Lung microvascular endothelial cell (primary cell): ENCODE measurements around the gene CACNA2D3. TPM values are rescaled to one million over a fixed set of nuclear protein-coding genes. Genes with fewer than 3 reads are reported as not detected.

Experiments
- DNase-seq, 2 donors: peaks; one replicate each; pipeline versions ENCODE4 v3.0.0 to v3.0.0-alpha.2; 2010; ENCODE audit warnings: low read depth in 2 of 2
- total RNA-seq: library from RNA; depleted of rRNA; stranded (reverse); fragments of >200 nt; gene quantifications from 2 replicates; pipeline ENCODE4 v1.2.1, GENCODE V29; 2014

The CACNA2D3 gene
- total RNA-seq, 1 donor from 2014 or later, result not detected

- DNase-seq, result no peak
Measured at GRCh38 chr3:54168451-54168850, 46.1 kb downstream of the CACNA2D3 start.

GRCh38 chr3:54169524-54169923 is 47.2 kb downstream of the CACNA2D3 start:
- no peak for DNase-seq

DNA sequence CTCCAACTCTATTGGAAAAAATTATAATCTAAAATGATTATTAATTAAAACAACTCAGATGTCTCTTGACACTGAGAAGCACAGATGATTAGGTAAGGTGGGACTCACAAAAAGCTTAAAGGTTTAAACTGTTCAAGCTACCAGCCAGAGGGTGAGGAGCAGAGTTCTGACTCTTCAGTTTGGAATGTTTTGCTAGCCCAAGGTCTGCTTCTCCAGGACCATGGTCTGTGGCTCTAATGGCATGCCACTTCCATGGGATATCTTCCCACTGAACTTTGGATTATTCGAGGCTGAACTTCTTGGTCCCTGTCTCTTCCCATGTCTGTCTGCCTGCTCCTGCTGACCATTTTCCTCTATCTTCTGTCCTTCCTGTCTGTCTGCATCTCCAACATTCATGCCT is 49.2 kb downstream of the CACNA2D3 start:
- DNase-seq, result no peak

DNA sequence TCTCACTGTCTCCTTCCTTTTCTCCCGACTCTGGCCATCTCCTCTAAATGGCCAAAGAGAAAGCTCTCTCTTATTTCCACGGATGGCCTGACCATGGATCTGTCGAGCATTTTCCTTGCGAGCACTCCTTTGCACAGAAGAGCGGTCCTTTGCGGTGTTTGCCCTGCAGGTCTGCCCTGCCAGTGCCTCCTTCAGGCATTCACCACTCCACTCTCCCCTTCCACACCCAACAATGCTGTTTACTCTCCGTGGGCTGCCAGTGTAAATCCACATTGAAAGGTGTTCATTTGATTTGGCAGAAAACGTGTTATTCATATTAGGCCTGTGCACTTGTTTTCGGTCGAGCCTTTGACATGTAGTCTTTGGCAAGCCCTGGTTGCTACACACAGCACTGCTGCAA is 49.6 kb downstream of the CACNA2D3 start:
- no peak for DNase-seq

- DNase-seq, result no peak
Measured at GRCh38 chr3:54173371-54173770, 51.0 kb downstream of the CACNA2D3 start.

DNA sequence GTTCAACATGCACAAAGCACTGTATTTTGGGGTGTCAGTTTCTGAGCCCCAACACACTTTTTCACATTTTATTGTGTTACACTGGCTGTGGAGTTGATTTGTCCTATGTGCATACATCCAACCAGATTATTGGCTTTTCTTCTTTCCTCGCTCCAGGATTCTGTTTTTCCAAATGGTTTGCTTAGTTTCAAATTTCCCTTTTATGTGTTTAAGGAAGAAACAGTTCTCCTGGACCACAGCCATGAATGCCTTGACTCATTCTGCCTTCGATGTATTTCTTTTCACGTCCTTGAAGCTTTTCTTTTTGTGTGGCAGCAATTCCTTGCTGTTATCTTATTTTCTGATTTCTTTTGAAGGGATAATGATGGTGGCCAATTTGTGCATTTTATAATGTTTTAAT is 53.8 kb downstream of the CACNA2D3 start:
- DNase-seq, result no peak

DNA sequence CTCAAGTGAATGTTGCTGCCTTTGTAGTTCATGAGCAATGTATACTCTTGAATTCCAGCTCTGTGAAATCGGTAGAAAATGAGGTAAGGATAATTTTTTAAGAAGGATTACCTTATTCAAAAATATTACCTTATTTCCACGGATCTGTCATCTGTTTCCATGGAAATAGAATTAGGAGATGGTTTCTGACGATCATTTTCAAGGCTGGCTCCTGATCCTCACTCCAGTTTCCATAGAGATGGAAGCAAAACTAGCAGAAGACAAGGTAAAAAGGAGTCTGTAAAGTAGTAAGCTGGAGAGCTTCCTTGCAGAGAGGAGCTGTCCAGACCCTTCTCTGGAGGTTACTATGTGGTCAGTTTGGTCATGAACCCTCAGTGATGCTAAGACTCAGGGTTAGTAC is 55.5 kb downstream of the CACNA2D3 start:
- no peak for DNase-seq

DNA sequence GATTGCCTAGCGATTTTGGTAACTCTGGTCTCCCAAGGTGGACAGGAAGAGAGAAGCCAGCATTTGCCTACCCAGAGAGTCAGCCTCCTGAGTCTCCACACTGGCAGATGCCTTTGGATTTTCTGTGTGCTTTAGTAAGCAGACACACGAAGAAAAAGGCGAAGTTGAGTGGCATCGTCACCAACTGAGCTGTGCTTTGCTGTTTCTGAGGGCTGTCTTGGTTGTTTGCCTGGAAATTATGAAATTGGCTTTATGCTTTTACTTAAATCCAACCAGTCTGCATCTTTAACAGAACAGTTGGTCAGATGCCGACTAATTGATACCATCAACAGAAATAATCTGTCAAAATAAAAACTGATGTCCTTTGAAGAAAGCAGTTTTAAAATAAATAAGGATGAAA is 56.0 kb downstream of the CACNA2D3 start:
- DNase-seq, result no peak

DNA sequence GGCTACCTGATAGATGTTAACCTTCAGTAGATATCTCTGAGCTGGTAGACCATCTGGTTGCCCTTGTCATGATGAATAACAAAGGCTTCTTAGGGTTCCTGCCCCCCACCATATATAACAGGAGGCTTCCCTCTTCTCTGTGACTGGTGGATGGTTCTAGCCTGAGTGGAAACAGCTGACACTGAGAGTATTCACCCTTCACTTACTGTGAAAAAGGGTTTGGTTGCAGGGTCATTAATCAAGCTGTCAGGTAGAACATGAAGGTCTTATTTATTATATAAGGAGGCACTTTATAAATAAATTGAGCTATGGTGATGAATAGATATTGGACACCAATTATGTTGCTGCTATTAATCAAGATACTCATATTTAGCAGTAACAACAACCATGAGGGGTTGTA is 58.6 kb downstream of the CACNA2D3 start:
- no peak for DNase-seq

DNA sequence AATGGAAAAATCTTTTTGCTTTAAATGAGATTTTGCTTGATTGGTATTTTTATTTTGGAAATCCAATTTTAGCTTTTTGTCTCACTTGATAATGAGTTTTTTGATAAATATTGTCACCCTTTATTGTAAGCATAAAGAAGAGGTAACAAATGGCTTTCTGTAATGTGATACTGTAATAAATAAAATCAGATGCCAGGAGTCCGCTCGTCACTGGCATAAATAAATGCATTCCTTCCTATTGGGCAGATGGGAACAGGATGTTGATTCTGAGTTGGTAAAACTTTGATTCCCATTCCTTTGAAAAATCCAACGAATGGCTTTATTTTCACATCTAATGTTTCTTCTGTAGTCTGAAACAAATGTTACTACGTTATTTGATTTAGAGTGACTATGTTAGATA is 59.9 kb downstream of the CACNA2D3 start:
- no peak for DNase-seq

GRCh38 chr3:54185740-54186139 is 63.4 kb downstream of the CACNA2D3 start:
- DNase-seq, result no peak

DNA sequence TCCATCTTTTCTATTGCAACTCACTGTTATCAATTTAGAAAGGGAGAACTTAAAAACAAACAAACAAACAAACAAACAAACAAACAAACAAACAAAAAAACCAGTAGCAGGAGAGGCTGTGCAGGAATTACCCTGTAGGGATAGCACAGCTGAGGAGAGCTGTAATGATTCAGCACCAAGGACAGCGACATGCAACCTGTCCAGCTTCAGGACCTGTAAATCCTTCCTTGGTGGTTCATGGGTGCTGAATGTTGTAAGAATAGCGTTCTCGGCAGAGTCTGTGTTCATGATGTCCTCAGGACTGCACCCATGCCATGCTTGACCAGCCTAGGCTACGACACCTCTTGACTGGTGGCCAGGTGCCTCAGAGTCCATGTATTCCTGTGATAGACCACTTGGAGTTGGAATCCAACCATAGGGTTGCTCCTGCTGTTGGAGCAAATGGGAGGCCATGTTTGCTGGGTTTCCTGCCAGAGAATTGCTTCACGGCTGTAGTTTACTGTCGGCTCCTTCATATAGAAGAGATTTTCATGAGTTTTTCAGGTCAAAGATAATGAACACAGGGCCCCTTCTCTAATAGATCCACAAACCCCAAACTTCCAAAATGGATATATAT is 65.9 kb downstream of the CACNA2D3 start:
- peak; percentile 54 to 56 for DNase-seq

- no peak for DNase-seq
Measured at GRCh38 chr3:54191220-54191619, 68.9 kb downstream of the CACNA2D3 start.

DNA sequence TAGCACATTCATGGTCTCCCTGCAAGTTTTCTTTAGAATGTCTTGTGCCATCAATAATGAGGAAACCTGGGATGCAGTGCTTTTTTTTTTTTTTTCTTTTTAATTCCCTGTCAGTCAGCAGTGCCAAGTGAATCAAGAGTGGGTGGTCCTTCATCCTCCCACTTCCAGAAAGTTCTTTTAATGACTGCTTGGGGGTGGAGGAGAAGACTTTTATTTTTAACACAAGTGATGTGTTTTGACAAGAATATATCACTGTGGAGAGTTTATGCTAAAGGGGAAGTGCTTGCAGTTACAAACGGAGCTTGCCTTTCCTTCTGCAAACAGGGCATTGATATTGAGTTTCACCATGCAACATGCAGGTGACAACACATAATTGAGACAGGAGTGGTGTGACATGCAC is 69.7 kb downstream of the CACNA2D3 start:
- no peak for DNase-seq

GRCh38 chr3:54193093-54193492 is 70.7 kb downstream of the CACNA2D3 start:
- DNase-seq, result no peak

DNA sequence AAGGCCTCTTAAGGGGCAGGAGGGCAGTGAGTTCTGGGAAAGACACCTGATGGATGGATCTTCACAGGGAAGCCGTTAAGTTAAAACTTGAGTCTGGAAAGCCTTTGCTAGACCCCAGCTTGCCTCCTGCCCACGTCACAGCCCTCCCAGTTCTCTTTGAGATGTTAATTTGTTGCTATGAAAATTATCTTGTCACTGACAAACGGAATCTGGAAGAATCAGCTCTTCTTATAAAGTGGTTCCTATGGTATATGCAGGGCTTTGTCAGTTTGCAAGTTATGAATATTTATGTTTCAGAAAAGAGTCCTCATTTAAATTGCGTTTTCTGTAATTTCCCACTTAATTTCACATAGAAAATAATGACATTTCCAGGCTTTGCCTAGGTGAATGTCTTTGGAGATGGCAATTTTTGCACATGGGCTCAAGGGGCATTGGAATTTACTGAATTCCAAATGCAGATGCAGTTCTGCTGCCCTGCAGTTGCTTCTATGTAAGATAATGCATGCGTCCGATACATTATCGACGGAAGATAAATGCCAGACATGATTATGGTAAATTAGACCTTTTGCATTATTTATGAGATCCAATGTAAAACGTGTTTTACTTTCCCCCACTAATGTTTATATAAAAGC is 74.1 kb downstream of the CACNA2D3 start:
- DNase-seq, result no peak

GRCh38 chr3:54197509-54197908 is 75.2 kb downstream of the CACNA2D3 start:
- DNase-seq, result no peak

DNA sequence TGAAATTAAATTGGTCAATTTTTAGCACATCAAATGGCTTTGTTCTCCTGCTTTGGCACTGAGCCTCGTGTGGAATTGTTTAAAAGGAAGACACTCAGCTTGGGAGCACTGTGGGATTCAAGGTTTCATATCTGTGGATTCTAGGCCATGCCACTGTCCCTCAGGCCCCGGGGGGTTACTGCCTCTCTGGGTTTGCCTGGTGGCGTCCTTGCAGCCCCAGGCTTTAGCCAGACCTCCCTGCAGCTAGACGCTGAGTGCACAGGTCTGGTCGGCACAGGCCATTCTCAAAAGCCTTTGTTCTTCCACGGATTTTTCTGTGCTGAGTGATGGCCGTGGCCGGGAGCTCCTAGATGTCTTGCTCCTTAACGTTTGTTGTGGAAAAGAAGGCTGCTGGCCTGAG is 76.2 kb downstream of the CACNA2D3 start:
- no peak for DNase-seq

GRCh38 chr3:54202054-54202453 is 79.7 kb downstream of the CACNA2D3 start:
- DNase-seq, result no peak

- DNase-seq, result no peak
Measured at GRCh38 chr3:54202651-54203248, 80.4 kb downstream of the CACNA2D3 start.

DNA sequence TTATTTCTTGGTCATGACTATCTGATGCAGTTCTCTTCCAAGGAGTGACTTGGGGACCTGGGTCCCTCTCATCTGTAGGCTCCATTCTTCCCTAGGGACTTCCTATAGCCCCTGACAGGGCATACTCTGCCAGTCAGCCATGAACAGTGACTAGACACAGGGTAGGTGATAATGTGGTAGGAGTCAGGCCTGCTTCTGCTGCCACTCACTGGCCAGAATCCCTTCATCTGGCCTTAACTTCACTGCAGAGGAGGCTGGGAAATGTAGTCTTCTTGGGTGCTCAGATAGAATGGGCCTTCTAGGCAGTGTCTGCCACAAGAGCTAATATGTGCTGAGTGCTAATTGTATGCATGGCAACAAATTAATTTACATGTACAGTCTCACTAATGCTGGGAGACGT is 84.5 kb downstream of the CACNA2D3 start:
- no peak for DNase-seq

DNA sequence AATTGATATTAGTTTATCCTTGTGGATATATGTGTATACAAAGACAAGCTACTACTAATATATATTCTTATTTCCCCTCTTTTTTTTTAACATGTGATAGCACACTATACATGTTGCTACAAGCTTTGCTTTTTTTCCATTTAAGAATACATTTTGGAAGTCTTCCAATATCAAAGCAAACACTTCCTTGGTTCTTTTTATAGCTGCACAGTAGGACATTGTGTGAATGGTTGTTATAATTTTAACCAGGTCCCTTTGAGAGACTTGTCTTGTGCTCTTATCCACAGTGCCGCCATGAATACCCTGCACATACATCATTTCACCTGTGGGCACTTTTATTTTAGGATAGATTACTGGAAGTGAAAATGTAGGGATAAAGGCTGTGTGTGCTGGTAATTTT is 88.7 kb downstream of the CACNA2D3 start:
- no peak for DNase-seq

DNA sequence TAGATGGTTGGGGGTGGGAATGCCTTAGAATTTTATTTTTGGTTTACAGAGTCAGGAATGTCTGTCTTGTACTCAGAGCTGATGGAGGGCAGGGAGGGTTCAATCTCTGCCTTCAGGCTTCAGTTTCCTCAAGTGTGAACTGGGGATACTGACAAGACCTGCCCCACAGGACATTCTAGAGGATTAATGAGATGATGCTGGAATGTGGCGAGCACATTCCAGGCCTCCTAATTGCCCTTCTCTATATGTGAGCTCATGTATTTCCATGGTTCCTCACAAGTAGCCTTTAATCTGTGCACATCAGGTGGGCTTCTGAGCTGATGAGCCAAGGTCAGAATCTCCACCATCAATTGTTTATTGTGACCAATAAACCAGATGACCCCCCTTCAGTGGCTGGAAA is 90.4 kb downstream of the CACNA2D3 start:
- DNase-seq, result no peak
